ENCODE results near the gene PRDM11.

DNA sequence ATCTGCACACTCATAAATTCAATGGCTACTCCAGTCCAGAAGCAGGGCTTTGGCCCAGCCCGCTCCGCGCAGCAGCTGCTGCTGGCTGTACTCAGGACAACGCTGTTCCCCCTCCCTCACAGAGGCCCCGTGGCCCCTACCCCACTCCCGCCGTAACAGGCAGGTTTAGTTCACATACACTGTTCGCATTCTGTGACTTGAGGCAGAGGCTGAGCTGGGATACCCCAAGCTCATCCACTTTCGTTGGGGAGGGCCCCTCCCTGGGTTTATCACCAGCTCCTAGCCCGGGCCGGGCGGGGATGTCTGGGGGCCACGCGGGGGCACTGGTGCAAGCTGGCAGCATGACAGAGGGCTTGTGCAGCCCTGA lies 87.3 kb downstream of the PRDM11 start:
- TF ChIP-seq CTCF (IDR thresholded peaks at IDR 0.05) (no peak), POLR2AphosphoS5 (IDR thresholded peaks at IDR 0.05) (no peak), POLR2A (IDR thresholded peaks at IDR 0.05) (no peak)
